Activated naive CD8-positive, alpha-beta T cell treated with anti-CD3 and anti-CD28 coated beads for 36 hours (primary cell): ENCODE results near the gene STEAP3. TPM values are rescaled to one million over a fixed set of nuclear protein-coding genes. Genes with fewer than 3 reads are reported as not detected.

Experiments used
- DNase-seq: peaks from one replicate; pipeline ENCODE4 v3.0.0; 2021
- H3K27ac Mint-ChIP-seq: one replicate; pipeline ENCODE4 v1.8.0; 2022; ENCODE audit warnings: mild to moderate bottlenecking, moderate library complexity, mixed read lengths
- H3K27me3 Mint-ChIP-seq: one replicate; pipeline ENCODE4 v1.8.0; 2022; ENCODE audit warnings: mild to moderate bottlenecking, mixed read lengths
- H3K36me3 Mint-ChIP-seq: one replicate; pipeline ENCODE4 v1.8.0; 2021; ENCODE audit warnings: mild to moderate bottlenecking, mixed read lengths
- H3K4me1 Mint-ChIP-seq: one replicate; pipeline ENCODE4 v1.8.0; 2021; ENCODE audit warnings: mixed read lengths
- H3K4me3 Mint-ChIP-seq: one replicate; pipeline ENCODE4 v1.8.0; 2022; ENCODE audit warnings: mild to moderate bottlenecking, moderate library complexity, mixed read lengths
- H3K9me3 Mint-ChIP-seq: one replicate; pipeline ENCODE4 v1.8.0; 2022; ENCODE audit warnings: mixed read lengths
- total RNA-seq, 2 experiments: library from RNA; stranded (reverse); gene quantifications; one replicate each; pipeline ENCODE4 v1.2.3, GENCODE V29; 2021

Gene STEAP3, protein sequence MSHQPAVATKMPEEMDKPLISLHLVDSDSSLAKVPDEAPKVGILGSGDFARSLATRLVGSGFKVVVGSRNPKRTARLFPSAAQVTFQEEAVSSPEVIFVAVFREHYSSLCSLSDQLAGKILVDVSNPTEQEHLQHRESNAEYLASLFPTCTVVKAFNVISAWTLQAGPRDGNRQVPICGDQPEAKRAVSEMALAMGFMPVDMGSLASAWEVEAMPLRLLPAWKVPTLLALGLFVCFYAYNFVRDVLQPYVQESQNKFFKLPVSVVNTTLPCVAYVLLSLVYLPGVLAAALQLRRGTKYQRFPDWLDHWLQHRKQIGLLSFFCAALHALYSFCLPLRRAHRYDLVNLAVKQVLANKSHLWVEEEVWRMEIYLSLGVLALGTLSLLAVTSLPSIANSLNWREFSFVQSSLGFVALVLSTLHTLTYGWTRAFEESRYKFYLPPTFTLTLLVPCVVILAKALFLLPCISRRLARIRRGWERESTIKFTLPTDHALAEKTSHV
- under 1 TPM; 0.60 to 0.90 TPM for total RNA-seq

DNA sequence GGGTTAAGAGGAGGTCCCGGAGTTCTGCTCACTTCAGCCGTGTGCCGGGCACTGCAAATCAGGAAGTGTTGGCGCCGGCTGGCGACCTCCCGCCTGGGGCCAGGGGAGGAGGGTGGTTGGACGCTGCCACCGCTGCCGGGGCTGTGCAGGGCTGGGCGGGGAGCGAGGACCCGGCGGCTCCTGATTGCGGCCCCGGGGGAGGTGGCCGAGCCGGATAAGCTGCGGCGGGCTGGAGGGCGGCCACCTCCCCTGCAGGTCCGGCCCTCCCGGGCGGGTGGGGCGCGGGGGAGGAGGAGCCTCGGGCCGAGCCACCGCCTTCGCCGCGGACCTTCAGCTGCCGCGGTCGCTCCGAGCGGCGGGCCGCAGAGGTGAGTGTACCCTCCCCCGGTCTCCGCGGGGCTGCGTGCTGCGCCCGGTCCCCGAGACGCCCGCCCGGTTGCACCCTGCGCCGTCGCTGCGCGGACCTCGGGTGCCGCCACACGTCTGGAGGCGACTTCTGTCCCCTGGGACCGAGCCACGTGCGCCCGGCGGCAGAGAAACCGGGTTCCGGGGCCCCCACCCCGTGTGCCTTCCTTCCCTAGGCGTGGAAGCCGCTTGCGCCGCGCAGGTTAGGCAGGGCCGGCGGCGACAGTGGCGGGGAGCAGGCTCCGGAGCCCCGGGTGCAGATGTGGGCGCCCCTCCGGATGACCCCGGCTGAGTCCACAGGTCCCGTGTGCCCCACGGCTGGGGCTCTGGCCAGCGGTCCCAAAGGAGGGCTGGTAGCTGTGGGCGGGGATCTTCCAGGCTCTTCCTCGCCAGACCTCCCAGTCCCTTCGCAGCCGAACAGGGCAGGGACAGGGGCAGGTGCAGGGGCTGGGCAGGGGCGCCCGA, at the start of gene STEAP3:
Gene STEAP3, plus strand, starts transcription at position 314 of the 870 bp plus-strand sequence. CDS start 7,179 bp downstream, outside the sequence.
- Mint-ChIP-seq H3K4me3 (peak within 1 kb of the TSS; percentile 19), H3K4me1 (no peaks in the 10 kb centered on the region), H3K9me3 (no peaks in the 10 kb centered on the region), H3K36me3 (no peaks in the 10 kb centered on the region), H3K27me3 (peaks cover 53% of the 10 kb centered on the region), H3K27ac (no peak within 1 kb of the TSS)
- peak; percentile 14 for DNase-seq

DNA sequence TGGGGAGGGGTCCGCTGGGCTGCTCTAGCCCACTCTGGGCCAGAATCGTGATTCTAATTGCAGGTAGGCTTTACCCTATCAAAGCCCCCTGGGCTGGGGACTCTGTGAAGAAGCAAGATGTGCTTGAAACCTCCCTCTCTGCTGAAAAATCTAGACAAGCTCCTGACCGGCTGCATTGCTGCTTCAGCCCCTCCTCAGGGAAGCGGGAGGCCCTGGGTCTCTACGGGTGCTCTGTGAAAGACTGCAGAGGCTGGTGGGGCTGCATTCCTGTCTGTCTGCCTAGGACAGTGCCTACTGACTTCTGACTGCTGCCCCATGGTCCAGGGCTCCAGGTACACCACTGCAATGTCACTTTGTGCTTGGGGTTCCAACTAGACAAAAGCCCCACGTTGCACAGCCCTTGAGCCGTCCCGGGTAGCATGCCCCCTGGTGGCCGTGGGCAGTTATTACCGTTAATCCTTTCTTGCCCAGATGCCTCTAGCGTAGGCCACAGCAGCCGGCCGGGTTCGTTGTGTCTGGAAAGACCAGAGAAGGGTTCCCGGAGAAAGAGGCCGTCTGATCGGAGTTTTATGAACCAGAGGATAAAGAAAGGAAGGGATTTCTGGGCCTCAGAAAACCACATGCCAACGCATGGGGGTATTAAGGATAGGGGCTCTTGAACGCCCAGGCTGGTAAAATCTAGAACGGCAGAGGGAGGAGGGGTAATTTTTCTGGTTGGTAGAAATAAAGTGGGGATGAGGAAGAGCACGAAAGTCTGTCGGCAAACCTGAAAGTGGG, 49.2 kb upstream of the STEAP3 start:
- Mint-ChIP-seq H3K36me3 (no peaks in the 10 kb centered on the region), H3K4me3 (no peak overlapping the region), H3K27me3 (no peaks in the 10 kb centered on the region), H3K9me3 (no peaks in the 10 kb centered on the region), H3K27ac (no peak overlapping the region), H3K4me1 (no peaks in the 10 kb centered on the region)
- DNase-seq = peak; percentile 61

DNA sequence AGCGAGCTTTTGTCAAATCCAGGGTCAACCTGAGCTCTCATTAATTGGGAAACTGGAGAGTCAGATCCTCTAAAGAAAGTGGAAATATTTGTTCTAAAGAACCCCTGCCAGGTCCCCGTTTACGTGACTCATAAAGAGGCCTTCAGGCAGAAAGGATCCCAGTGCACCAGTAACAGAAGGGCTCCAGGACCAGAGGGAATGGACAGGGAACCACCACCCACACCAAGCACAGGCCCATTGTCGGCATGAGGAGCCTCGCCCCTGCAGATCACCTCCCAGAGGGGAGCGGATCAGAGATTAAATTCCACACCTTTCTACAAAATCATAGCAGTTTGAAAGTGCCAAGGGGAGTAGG, 48.7 kb upstream of the STEAP3 start:
- H3K4me3 Mint-ChIP-seq = no peak overlapping the region
- no peaks in the 10 kb centered on the region for H3K4me1 Mint-ChIP-seq
- H3K36me3 Mint-ChIP-seq = no peaks in the 10 kb centered on the region
- H3K27ac Mint-ChIP-seq = no peak overlapping the region
- H3K9me3 Mint-ChIP-seq = no peaks in the 10 kb centered on the region
- DNase-seq = no peak
- no peaks in the 10 kb centered on the region for H3K27me3 Mint-ChIP-seq

DNA sequence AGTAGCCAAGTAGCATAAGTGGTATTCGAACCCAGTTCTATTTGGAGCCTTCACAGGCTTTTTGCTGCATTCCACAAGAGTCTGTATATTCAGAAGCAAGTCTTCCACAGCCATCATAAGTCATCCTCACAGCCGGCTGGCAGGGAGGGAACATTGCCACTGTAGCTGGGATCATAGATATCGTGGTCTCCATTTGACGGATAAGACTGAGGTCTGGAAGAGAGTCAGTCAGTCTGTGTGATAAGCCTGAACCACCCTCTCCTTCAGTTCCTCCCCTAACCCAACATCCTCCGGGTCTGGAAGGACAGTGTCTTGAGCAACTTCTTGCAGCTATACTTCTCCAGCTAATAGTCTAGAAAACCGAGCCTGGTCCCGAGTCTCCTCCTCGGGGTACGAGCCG, 48.1 kb upstream of the STEAP3 start:
- Mint-ChIP-seq H3K27me3 (no peaks in the 10 kb centered on the region), H3K4me1 (no peaks in the 10 kb centered on the region), H3K4me3 (no peak overlapping the region), H3K9me3 (no peaks in the 10 kb centered on the region), H3K36me3 (no peaks in the 10 kb centered on the region), H3K27ac (no peak overlapping the region)
- no peak for DNase-seq

DNA sequence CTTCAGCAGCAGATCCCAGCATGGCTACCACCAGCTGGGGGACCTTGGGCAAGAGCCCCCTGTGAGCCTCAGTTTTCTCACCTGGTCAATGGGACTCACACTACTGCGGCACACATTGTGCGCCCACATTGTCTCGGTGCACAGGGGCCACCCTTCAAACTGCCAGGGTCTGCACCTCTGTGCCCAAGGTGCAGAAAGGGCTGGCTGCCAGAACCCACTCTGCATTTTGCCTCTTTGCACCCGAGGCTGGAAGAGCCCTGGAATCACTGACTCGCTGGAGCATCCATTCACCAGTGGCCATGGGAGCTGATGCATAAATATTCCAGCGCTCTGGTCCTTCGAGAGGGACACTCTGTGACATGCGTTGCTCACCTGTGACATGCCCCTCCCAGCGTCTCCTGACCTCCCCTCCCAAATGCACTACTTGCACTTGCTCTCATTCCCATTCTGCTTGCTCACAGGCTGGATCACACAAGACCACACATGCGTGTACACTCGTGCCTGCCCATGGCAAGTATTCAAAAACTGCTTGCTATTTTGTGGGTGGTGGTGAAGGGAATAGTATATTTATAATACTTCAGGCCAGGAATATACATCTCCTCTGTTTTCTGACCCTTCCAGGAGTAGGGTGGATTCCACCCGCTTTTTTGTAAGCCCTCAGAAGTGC, 46.3 kb upstream of the STEAP3 start:
- Mint-ChIP-seq H3K36me3 (no peaks in the 10 kb centered on the region), H3K27ac (no peak overlapping the region), H3K4me3 (no peak overlapping the region), H3K4me1 (no peaks in the 10 kb centered on the region), H3K9me3 (no peaks in the 10 kb centered on the region), H3K27me3 (no peaks in the 10 kb centered on the region)
- no peak for DNase-seq

DNA sequence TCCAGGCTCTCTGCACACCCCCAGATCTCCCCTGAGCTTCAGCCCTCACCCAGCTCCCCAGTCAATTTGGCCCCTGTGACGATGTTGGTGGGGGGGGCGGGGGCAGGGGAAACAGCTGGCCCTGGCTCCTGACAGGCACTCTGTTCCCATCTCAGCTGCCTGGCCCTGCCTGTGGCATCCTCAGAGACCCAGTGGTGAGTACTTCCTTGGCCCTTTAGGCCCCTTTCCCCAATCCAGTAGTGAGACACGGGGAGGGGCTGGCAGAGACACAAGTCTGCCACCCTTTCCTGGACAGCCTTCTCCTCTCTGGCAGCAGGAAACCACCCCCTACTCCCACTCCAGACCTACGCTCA, 45.8 kb upstream of the STEAP3 start:
- Mint-ChIP-seq H3K4me3 (no peak overlapping the region), H3K36me3 (no peaks in the 10 kb centered on the region), H3K27me3 (no peaks in the 10 kb centered on the region), H3K9me3 (no peaks in the 10 kb centered on the region), H3K4me1 (no peaks in the 10 kb centered on the region), H3K27ac (no peak overlapping the region)
- DNase-seq = no peak

DNA sequence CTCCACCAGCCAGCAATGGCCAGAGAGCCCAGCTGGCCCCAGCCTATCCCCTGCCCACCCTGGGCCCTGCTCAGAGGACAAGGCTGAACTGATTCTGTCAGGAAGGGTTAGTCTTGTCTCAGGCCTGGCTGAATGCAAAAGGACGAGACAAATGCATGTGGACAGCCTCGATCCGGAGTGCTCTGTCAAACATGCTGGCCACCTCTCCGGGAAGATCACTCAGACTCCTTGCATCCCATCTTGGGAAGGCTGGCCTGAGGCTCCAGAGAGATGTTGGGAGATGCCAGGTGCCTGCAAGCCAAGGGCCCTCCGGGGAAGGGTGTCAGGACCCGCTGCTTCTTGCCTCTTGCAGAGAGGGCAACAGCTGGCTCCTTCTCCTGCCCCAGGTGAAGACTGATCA, 44.9 kb upstream of the STEAP3 start:
- Mint-ChIP-seq H3K9me3 (no peaks in the 10 kb centered on the region), H3K4me1 (no peaks in the 10 kb centered on the region), H3K4me3 (no peak overlapping the region), H3K27me3 (no peaks in the 10 kb centered on the region), H3K27ac (no peak overlapping the region), H3K36me3 (no peaks in the 10 kb centered on the region)
- no peak for DNase-seq

DNA sequence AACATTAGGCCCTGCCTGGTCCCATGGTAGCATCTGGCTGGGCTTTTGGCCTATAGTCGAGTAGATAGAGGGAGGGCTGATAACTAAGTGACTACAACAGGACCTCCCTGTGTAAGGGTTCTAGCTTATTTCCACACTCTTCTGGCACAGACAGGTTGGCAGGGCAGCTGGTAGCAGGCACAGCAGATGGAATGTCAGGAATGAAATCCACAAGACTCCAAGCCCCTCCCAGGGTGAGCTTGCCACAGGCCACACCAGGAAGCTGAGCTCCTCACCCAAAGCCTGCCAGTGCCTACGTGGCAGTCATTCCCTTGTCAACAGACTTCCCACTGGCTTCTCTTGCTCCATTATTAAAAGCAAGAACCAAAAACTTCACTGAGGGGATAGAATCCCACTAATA, 44.4 kb upstream of the STEAP3 start:
- H3K27me3 Mint-ChIP-seq = peaks cover 3% of the 10 kb centered on the region
- no peaks in the 10 kb centered on the region for H3K36me3 Mint-ChIP-seq
- H3K27ac Mint-ChIP-seq = no peak overlapping the region
- H3K4me3 Mint-ChIP-seq = no peak overlapping the region
- no peaks in the 10 kb centered on the region for H3K9me3 Mint-ChIP-seq
- no peaks in the 10 kb centered on the region for H3K4me1 Mint-ChIP-seq
- DNase-seq = no peak

DNA sequence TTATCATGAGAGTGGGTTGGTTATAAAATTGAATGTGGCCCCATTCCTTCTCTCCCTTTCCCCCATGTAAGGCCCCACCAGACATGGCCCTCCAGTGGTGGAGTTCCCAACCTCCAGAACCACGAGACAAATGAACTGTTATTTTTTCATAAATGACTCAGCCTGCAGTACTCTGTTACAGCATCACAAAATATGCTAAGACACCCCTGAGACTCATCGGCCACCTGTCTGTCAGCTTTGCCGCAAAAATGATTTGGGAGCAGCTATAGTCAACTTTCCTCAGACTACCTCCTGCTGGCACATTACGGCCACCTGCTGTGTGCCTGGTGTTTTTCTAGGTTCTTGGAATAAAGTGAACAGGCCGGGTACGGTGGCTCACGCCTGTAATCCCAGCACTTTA, 43.6 kb upstream of the STEAP3 start:
- Mint-ChIP-seq H3K27ac (no peak overlapping the region), H3K9me3 (no peaks in the 10 kb centered on the region), H3K27me3 (peaks cover 5% of the 10 kb centered on the region), H3K36me3 (no peaks in the 10 kb centered on the region), H3K4me1 (no peaks in the 10 kb centered on the region), H3K4me3 (no peak overlapping the region)
- DNase-seq = no peak

DNA sequence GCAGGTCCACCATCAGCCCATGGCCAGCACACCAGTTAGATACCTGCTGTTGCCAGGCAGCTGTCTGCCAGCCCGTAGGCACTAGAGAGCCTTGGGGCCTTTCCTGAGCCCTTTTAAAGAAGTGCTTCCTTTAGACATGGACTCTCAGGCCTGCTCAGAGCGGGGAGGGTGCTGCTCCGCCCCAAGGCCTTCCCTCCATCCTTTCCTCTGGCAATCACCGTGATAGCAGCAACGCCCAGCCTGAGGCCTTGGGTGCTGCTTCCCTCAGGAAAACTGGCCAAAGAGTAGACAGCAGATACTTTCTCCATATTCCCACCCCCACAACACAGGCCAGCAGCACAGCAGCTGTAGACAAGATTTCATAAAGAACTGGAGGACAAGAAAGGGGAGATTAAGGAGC, 42.7 kb upstream of the STEAP3 start:
- Mint-ChIP-seq H3K4me3 (no peak overlapping the region), H3K36me3 (no peaks in the 10 kb centered on the region), H3K4me1 (no peaks in the 10 kb centered on the region), H3K27ac (no peak overlapping the region), H3K27me3 (peaks cover 5% of the 10 kb centered on the region), H3K9me3 (no peaks in the 10 kb centered on the region)
- no peak for DNase-seq

DNA sequence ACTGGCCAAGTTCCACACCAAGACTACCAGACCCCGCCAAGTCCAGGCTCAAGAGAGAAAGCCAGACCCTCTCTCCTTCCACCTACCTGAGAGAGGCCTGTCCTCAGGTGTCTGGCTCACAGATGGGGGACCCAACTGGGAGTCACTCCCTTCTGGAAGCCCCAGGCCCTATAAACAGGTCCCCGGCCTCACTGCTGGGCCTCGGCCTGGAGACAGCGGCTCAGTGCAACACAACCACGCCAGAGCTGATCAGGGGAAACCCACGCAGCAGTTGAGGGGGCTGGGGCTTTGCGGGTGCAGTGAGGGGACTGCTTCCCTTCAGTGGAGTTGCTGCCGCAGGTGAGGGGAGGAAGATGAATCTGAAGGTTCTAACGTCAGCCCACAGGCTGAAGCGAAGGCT, 42.2 kb upstream of the STEAP3 start:
- no peaks in the 10 kb centered on the region for H3K36me3 Mint-ChIP-seq
- H3K27me3 Mint-ChIP-seq = peaks cover 5% of the 10 kb centered on the region
- H3K27ac Mint-ChIP-seq = no peak overlapping the region
- no peak for DNase-seq
- no peaks in the 10 kb centered on the region for H3K4me1 Mint-ChIP-seq
- no peaks in the 10 kb centered on the region for H3K9me3 Mint-ChIP-seq
- H3K4me3 Mint-ChIP-seq = no peak overlapping the region

DNA sequence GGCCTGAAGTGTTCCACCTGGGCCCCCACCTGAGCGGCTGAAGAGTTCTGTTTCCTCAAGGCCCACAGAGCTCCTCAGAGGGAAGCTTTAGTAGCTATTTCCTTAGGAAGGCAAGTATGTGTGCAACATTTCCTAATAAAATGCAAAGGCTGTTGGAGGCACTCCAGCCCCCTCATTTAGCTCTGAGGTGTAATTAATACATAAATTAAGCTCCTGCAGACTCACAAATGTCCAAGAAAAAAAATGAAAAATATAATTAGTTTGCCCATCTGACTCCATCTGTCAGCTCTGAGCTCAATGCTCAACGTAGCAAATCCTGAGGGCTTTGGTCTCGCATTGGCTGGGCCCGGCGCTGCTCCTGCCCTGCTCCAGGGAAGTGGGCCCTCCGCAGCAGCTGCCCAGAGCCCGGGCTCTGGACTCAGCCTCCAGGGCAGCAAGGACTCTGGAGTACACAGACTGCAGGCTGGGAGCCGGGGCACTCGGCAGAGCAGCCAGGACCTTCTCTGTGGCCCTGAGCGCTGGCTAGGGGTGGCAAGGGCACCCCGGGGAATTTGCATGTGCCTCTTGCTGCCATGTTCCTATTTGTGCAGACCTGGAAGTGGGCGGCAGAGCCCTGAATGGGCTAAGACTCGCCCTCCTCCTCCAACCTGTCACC, 41.7 kb upstream of the STEAP3 start:
- H3K9me3 Mint-ChIP-seq = no peaks in the 10 kb centered on the region
- no peaks in the 10 kb centered on the region for H3K36me3 Mint-ChIP-seq
- no peak for DNase-seq
- no peak overlapping the region for H3K4me3 Mint-ChIP-seq
- H3K27me3 Mint-ChIP-seq = peaks cover 5% of the 10 kb centered on the region
- H3K4me1 Mint-ChIP-seq = no peaks in the 10 kb centered on the region
- H3K27ac Mint-ChIP-seq = no peak overlapping the region

DNA sequence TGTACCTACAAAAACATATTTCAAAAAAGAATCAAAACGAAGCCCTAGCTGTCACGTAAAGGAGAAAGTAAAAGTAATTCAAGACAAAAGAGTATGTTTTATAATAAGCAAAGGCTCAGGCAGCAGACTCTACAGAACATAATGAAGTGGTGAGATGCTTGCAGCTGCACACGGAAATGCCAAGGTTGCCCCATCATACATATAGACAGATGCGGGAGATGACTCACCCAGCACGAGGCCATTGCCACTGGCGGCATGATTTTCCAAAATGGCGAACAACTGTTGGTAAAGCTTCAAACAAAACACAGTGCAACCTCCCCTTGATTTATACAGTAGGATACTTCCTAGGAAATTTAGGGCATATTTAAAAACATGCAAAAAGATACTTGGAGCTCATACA, 39.1 kb upstream of the STEAP3 start:
- no peak overlapping the region for H3K4me3 Mint-ChIP-seq
- H3K27me3 Mint-ChIP-seq = peaks cover 7% of the 10 kb centered on the region
- H3K27ac Mint-ChIP-seq = no peak overlapping the region
- H3K9me3 Mint-ChIP-seq = no peaks in the 10 kb centered on the region
- DNase-seq = no peak
- H3K36me3 Mint-ChIP-seq = no peaks in the 10 kb centered on the region
- H3K4me1 Mint-ChIP-seq = no peaks in the 10 kb centered on the region

DNA sequence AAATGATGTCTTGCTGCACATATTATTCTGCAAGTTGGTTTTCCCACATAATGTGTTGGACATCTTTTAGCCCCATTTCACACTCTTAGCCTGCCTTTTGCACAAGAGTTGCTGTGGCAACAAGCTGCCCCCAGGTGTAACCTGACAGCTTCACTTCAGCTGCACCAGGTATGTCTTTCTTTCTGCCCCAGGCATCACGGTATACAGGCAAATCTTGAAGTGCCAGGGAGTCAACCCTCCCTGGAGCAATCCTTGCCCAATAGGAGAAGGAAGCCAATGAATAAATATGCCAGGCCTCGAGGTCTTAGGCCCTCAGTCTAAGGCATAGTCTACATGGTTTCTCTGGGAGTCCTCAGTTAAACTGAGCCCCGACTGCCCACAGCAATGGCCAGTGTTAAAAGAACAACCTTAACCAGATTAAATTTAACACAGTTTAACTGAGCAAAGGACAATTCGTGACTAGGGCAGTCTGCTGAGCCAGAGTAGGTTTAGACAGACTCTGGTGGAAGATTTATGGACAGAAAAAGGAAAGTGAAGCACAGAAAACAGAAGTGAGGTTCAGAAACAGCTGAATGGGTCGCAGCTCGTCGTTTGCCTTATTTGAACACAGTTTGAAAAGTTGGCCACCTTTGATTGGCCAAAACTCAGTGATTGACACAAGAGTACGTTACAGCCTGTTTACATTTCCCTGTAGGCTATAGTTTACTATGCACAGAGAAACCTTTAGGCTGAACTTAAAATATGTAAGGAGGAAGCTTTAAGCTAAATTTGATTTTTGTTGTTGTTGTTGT, 33.1 kb upstream of the STEAP3 start:
- peaks cover 39% of the 10 kb centered on the region for H3K27me3 Mint-ChIP-seq
- no peak for DNase-seq
- no peaks in the 10 kb centered on the region for H3K36me3 Mint-ChIP-seq
- H3K4me1 Mint-ChIP-seq = peaks cover 1% of the 10 kb centered on the region
- no peak overlapping the region for H3K4me3 Mint-ChIP-seq
- H3K9me3 Mint-ChIP-seq = no peaks in the 10 kb centered on the region
- H3K27ac Mint-ChIP-seq = no peak overlapping the region
